ENCODE measurements around the gene IL19.

IL19 gene

GRCh38 chr1:206742719-206743383, 27.7 kb upstream of the IL19 start:
- peak; percentile 82 for DNase-seq (ENCODE audit: low read depth)
- no peak overlapping the region for H3K4me3 ChIP-seq (ENCODE audit: low read depth, low read length)
- no peak for TF ChIP-seq CTCF (IDR thresholded peaks at IDR 0.05; ENCODE audit: insufficient read depth, low read depth, low read length, missing control alignments)

GRCh38 chr1:206744683-206745082, 25.9 kb upstream of the IL19 start:
- no peak for TF ChIP-seq CTCF (IDR thresholded peaks at IDR 0.05; ENCODE audit: insufficient read depth, low read depth, low read length, missing control alignments)
- peak; percentile 69 for DNase-seq (ENCODE audit: low read depth)
- no peak overlapping the region for H3K4me3 ChIP-seq (ENCODE audit: low read depth, low read length)

- H3K4me3 ChIP-seq (ENCODE audit: low read depth, low read length): no peak overlapping the region
- no peak for TF ChIP-seq CTCF (IDR thresholded peaks at IDR 0.05; ENCODE audit: insufficient read depth, low read depth, low read length, missing control alignments)
- no peak for DNase-seq (ENCODE audit: low read depth)
These were observed 25.3 kb upstream of the IL19 start for GRCh38 chr1:206745301-206745700.

- no peak for DNase-seq (ENCODE audit: low read depth)
- no peak for TF ChIP-seq CTCF (IDR thresholded peaks at IDR 0.05; ENCODE audit: insufficient read depth, low read depth, low read length, missing control alignments)
- no peak overlapping the region for H3K4me3 ChIP-seq (ENCODE audit: low read depth, low read length)
These were observed 22.1 kb upstream of the IL19 start for GRCh38 chr1:206748348-206749030.

GRCh38 chr1:206751891-206752290, 18.7 kb upstream of the IL19 start:
- no peak overlapping the region for H3K4me3 ChIP-seq (ENCODE audit: low read depth, low read length)
- no peak for TF ChIP-seq CTCF (IDR thresholded peaks at IDR 0.05; ENCODE audit: insufficient read depth, low read depth, low read length, missing control alignments)
- no peak for DNase-seq (ENCODE audit: low read depth)

GRCh38 chr1:206752481-206752880, 18.1 kb upstream of the IL19 start:
- no peak for TF ChIP-seq CTCF (IDR thresholded peaks at IDR 0.05; ENCODE audit: insufficient read depth, low read depth, low read length, missing control alignments)
- no peak overlapping the region for H3K4me3 ChIP-seq (ENCODE audit: low read depth, low read length)
- no peak for DNase-seq (ENCODE audit: low read depth)

All from GM12865 (cell line).